Osteocyte (in vitro differentiated cells): ENCODE measurements around the gene NOG. TPM values are rescaled to one million over a fixed set of nuclear protein-coding genes. Genes with fewer than 3 reads are reported as not detected.

Experiments
- DNase-seq: peaks from one replicate; pipeline ENCODE4 v3.0.0; 2021; ENCODE audit warnings: mixed read lengths; ENCODE audit not compliant: unreplicated experiment; ENCODE audit errors: extremely low spot score
- H3K27ac Mint-ChIP-seq: one replicate; pipeline ENCODE4 v1.8.0; 2021; ENCODE audit warnings: mild to moderate bottlenecking, mixed read lengths; ENCODE audit not compliant: unreplicated experiment
- H3K27me3 Mint-ChIP-seq: one replicate; pipeline ENCODE4 v1.8.0; 2021; ENCODE audit warnings: mixed read lengths; ENCODE audit not compliant: unreplicated experiment
- H3K36me3 Mint-ChIP-seq: one replicate; pipeline ENCODE4 v1.8.0; 2021; ENCODE audit warnings: mixed read lengths; ENCODE audit not compliant: unreplicated experiment
- H3K4me1 Mint-ChIP-seq: one replicate; pipeline ENCODE4 v1.8.0; 2021; ENCODE audit warnings: mixed read lengths; ENCODE audit not compliant: unreplicated experiment
- H3K4me3 Mint-ChIP-seq: one replicate; pipeline ENCODE4 v1.8.0; 2021; ENCODE audit warnings: mild to moderate bottlenecking, moderate library complexity, mixed read lengths; ENCODE audit not compliant: unreplicated experiment
- H3K9me3 Mint-ChIP-seq: one replicate; pipeline ENCODE4 v1.8.0; 2021; ENCODE audit warnings: mixed read lengths; ENCODE audit not compliant: unreplicated experiment
- total RNA-seq: library from RNA; stranded (reverse); gene quantifications from 2 replicates; pipeline ENCODE4 v1.2.1, GENCODE V29; 2021
- TF ChIP-seq, protein P1 (sequence below): fragments of 200-600 bp; sonication (generic); IDR thresholded peaks from 2 replicates; pipeline ENCODE4 v1.5.0; 2021; ENCODE audit warnings: antibody characterized with exemption, mild to moderate bottlenecking, moderate library complexity

The NOG gene
- total RNA-seq, 1 donor from 2014 or later = not detected

DNA sequence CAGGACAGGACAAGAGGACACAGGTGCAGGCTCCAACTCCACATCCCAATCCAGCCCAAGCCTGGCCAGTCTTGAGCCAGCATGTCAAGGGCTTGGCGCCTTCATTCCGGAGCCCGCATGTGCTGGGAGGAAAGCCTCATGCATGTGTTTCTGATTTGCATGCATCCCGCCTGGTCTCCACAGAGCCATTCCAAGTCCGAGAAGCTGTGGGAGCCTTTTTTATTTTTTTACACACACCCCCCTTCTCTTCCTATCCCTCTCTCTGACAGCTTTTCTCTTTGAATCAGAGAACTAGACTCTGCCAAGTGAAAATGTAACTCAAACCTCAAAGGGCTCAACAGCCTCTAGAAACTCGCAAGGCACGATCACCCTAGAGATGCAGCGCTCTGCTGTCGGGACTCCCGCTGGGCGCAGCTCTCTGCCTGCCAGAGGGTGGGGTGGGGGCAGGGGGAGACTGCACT lies 45.1 kb downstream of the NOG start:
- peaks cover 8% of the 10 kb centered on the region for H3K27me3 Mint-ChIP-seq
- H3K27ac Mint-ChIP-seq = no peak overlapping the region
- H3K9me3 Mint-ChIP-seq = no peaks in the 10 kb centered on the region
- no peak for DNase-seq
- TF ChIP-seq, protein P1, sequence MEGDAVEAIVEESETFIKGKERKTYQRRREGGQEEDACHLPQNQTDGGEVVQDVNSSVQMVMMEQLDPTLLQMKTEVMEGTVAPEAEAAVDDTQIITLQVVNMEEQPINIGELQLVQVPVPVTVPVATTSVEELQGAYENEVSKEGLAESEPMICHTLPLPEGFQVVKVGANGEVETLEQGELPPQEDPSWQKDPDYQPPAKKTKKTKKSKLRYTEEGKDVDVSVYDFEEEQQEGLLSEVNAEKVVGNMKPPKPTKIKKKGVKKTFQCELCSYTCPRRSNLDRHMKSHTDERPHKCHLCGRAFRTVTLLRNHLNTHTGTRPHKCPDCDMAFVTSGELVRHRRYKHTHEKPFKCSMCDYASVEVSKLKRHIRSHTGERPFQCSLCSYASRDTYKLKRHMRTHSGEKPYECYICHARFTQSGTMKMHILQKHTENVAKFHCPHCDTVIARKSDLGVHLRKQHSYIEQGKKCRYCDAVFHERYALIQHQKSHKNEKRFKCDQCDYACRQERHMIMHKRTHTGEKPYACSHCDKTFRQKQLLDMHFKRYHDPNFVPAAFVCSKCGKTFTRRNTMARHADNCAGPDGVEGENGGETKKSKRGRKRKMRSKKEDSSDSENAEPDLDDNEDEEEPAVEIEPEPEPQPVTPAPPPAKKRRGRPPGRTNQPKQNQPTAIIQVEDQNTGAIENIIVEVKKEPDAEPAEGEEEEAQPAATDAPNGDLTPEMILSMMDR = no peak
- no peaks in the 10 kb centered on the region for H3K4me1 Mint-ChIP-seq
- no peak overlapping the region for H3K4me3 Mint-ChIP-seq
- no peaks in the 10 kb centered on the region for H3K36me3 Mint-ChIP-seq

- no peaks in the 10 kb centered on the region for H3K36me3 Mint-ChIP-seq
- no peak overlapping the region for H3K27ac Mint-ChIP-seq
- H3K27me3 Mint-ChIP-seq = peaks cover 8% of the 10 kb centered on the region
- no peaks in the 10 kb centered on the region for H3K9me3 Mint-ChIP-seq
- TF ChIP-seq, protein P1 = no peak
- no peak overlapping the region for H3K4me3 Mint-ChIP-seq
- no peak for DNase-seq
- no peaks in the 10 kb centered on the region for H3K4me1 Mint-ChIP-seq
Observed at GRCh38 chr17:56639517-56639916, 46.0 kb downstream of the NOG start.

- Mint-ChIP-seq H3K27me3 (peaks cover 8% of the 10 kb centered on the region), H3K27ac (no peak overlapping the region), H3K9me3 (no peaks in the 10 kb centered on the region), H3K4me1 (no peaks in the 10 kb centered on the region), H3K36me3 (no peaks in the 10 kb centered on the region), H3K4me3 (no peak overlapping the region)
- DNase-seq = no peak
- TF ChIP-seq, protein P1 = no peak
Observed at GRCh38 chr17:56640116-56640515, 46.6 kb downstream of the NOG start.

DNA sequence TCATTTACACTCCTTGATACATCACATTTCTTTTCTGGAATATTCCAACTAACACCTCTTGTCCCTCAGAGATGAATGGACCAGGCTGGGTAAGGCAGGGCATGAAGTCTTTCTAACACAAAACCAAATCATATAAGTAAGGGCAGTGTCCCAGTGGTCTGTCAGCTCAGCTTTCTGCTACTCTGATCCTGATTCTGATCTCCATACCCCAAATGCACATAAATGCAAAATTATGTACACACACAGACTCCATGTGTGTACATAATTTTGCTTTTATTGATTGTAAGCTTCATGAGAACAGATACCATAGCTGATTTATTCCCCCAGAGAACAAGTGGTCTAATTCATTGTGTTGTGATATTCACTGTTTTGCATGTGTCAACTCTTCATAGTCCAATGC lies 47.9 kb downstream of the NOG start:
- Mint-ChIP-seq H3K36me3 (no peaks in the 10 kb centered on the region), H3K4me1 (no peaks in the 10 kb centered on the region), H3K4me3 (no peak overlapping the region), H3K9me3 (no peaks in the 10 kb centered on the region), H3K27me3 (peaks cover 11% of the 10 kb centered on the region), H3K27ac (no peak overlapping the region)
- TF ChIP-seq, protein P1 = no peak
- no peak for DNase-seq

- no peaks in the 10 kb centered on the region for H3K9me3 Mint-ChIP-seq
- H3K27ac Mint-ChIP-seq = no peak overlapping the region
- DNase-seq = no peak
- no peaks in the 10 kb centered on the region for H3K4me1 Mint-ChIP-seq
- no peaks in the 10 kb centered on the region for H3K36me3 Mint-ChIP-seq
- H3K4me3 Mint-ChIP-seq = no peak overlapping the region
- peaks cover 11% of the 10 kb centered on the region for H3K27me3 Mint-ChIP-seq
- TF ChIP-seq, protein P1 = no peak
Observed at GRCh38 chr17:56641894-56642293, 48.4 kb downstream of the NOG start.
